HCT116 (cell line): ENCODE results near the gene PTBP3. TPM values are rescaled to one million over a fixed set of nuclear protein-coding genes. Genes with fewer than 3 reads are reported as not detected.

ENCODE experiments used
- ATAC-seq: fragments of 200-7000 bp; cut with Tn5 transposase; 2 replicates; pipeline ENCODE4 v1.9.1; 2020; ENCODE audit warnings: mild to moderate bottlenecking, moderate library complexity
- BruUV-seq: library from RNA; stranded (reverse); fragments of 400-500 nt; replicated peaks from 2 replicates; lab custom pipeline; 2021; lab: Mats Ljungman, UMichigan
- CTCF ChIA-PET: fragments of 300-600 bp; sonication (Branson Sonifier 250); formaldehyde crosslinking; loops from one replicate; lab custom pipeline; 2021; ENCODE audit warnings: antibody characterized with exemption; lab: Charles Lee
- POLR2A ChIA-PET: fragments of 300-600, 350-600 bp; sonication (Branson Sonifier 250); formaldehyde crosslinking; loops from one replicate; lab custom pipeline; 2021; ENCODE audit warnings: antibody characterized with exemption; lab: Charles Lee
- RAD21 ChIA-PET, 2 experiments: fragments of 300-600 bp; sonication (Branson Sonifier 250); formaldehyde crosslinking; loops; one replicate each; lab custom pipeline; 2023; ENCODE audit warnings: low total read pairs in 2 of 2; ENCODE audit not compliant: uncharacterized antibody in 2 of 2, unreplicated experiment in 2 of 2, low non-redundant PET in 1 of 2; lab: Charles Lee
- DNase-seq: peaks from one replicate; pipeline ENCODE4 v3.0.0-alpha.2; 2010; ENCODE audit warnings: low read depth, low spot score
- H2AFZ ChIP-seq: fragments of 200-600 bp; shearing (Covaris generic), sonication (generic); 2 replicates; pipeline ENCODE4 v1.6.1; 2017; ENCODE audit warnings: low read depth, mixed run types, mixed read lengths, antibody characterized with exemption, low read length; ENCODE audit not compliant: poor library complexity, severe bottlenecking
- H3K27ac ChIP-seq: 2 replicates; pipeline ENCODE4 v1.5.1; 2012; ENCODE audit warnings: low read depth, low read length
- H3K27me3 ChIP-seq: fragments of 200-600 bp; sonication (generic); 2 replicates; pipeline ENCODE4 v1.6.1; 2016; ENCODE audit warnings: mixed run types, low read length, mixed read lengths; ENCODE audit not compliant: insufficient read depth
- H3K36me3 ChIP-seq, 2 experiments: fragments of 200-500 bp in 1 of 2; fragments of 200-600 bp in 1 of 2; sonication (Bioruptor generic) in 1 of 2; sonication (generic) in 1 of 2; 2 replicates each; pipeline versions ENCODE4 v1.5.1 to v1.6.1; 2014 to 2016; ENCODE audit warnings: low read length in 2 of 2, inconsistent platforms in 1 of 2, mixed read lengths in 1 of 2, mixed run types in 1 of 2; ENCODE audit not compliant: insufficient read depth in 2 of 2, control insufficient read depth in 1 of 2
- H3K4me1 ChIP-seq, 2 experiments: fragments of 200-600 bp in 1 of 2; sonication (generic) in 1 of 2; 2 replicates each; pipeline versions ENCODE4 v1.5.1 to v1.6.1; 2012 to 2017; ENCODE audit warnings: low read length in 2 of 2, inconsistent platforms in 1 of 2, mild to moderate bottlenecking in 1 of 2, mixed read lengths in 1 of 2, mixed run types in 1 of 2, moderate library complexity in 1 of 2; ENCODE audit not compliant: insufficient read depth in 2 of 2, control insufficient read depth in 1 of 2
- H3K4me2 ChIP-seq: fragments of 200-600 bp; sonication (generic); 2 replicates; pipeline ENCODE4 v1.6.1; 2017; ENCODE audit warnings: mixed run types, low read length, mixed read lengths
- H3K4me3 ChIP-seq, 2 experiments: fragments of 200-600 bp in 1 of 2; sonication (generic) in 1 of 2; replicated peaks in 1 of 2; 2 replicates each; pipeline ENCODE4 v1.5.1; 2011 to 2016; ENCODE audit warnings: low read length in 2 of 2, control low read depth in 1 of 2, low read depth in 1 of 2, mild to moderate bottlenecking in 1 of 2, mixed read lengths in 1 of 2, mixed run types in 1 of 2
- H3K79me2 ChIP-seq: fragments of 200-600 bp; sonication (generic); 2 replicates; pipeline ENCODE4 v1.6.1; 2017; ENCODE audit warnings: mild to moderate bottlenecking, mixed run types, low read length, moderate library complexity, mixed read lengths; ENCODE audit not compliant: insufficient read depth
- H3K9ac ChIP-seq: fragments of 200-600 bp; sonication (generic); 2 replicates; pipeline ENCODE4 v1.6.1; 2016; ENCODE audit warnings: low read length, mixed read lengths
- H3K9me2 ChIP-seq: fragments of 200-600 bp; sonication (generic), shearing (Covaris generic); 2 replicates; pipeline ENCODE4 v1.6.1; 2017; ENCODE audit warnings: mixed run types, mild to moderate bottlenecking, moderate library complexity; ENCODE audit not compliant: insufficient read depth
- H3K9me3 ChIP-seq, 2 experiments: fragments of 200-500 bp in 1 of 2; fragments of 200-600 bp in 1 of 2; sonication (Bioruptor generic) in 1 of 2; sonication (generic) in 1 of 2; 2 replicates each; pipeline ENCODE4 v1.6.1; 2014 to 2017; ENCODE audit warnings: low read length in 2 of 2, mixed read lengths in 2 of 2, inconsistent platforms in 1 of 2, low read depth in 1 of 2, mild to moderate bottlenecking in 1 of 2, mixed run types in 1 of 2, moderate library complexity in 1 of 2; ENCODE audit not compliant: control insufficient read depth in 1 of 2, insufficient read depth in 1 of 2
- H4K20me1 ChIP-seq: fragments of 200-600 bp; sonication (generic), shearing (Covaris generic); 2 replicates; pipeline ENCODE4 v1.6.1; 2017; ENCODE audit warnings: mixed run types, mild to moderate bottlenecking, moderate library complexity; ENCODE audit not compliant: insufficient read depth
- CBX3 ChIP-seq: IDR thresholded peaks from 2 replicates; pipeline ENCODE4 v1.6.1; 2012; ENCODE audit warnings: low read depth
- EZH2 ChIP-seq: fragments of 200-600 bp; sonication (generic); IDR thresholded peaks from 2 replicates; pipeline ENCODE4 v1.6.1; 2017; ENCODE audit warnings: antibody characterized with exemption, mixed run types
- EZH2phosphoT487 ChIP-seq: fragments of 200-600 bp; IDR thresholded peaks from 2 replicates; pipeline ENCODE4 v1.6.1; 2018; ENCODE audit warnings: antibody characterized with exemption, borderline replicate concordance
- POLR2AphosphoS5 ChIP-seq: IDR thresholded peaks from 2 replicates; pipeline ENCODE4 v1.6.1; 2011; ENCODE audit warnings: mild to moderate bottlenecking, low read depth, low read length, moderate library complexity
- RAD21 ChIP-seq: IDR thresholded peaks from 2 replicates; pipeline ENCODE4 v1.6.1; 2012; ENCODE audit warnings: low read depth, mild to moderate bottlenecking
- SRF ChIP-seq: IDR thresholded peaks from 2 replicates; pipeline ENCODE4 v1.6.1; 2012; ENCODE audit warnings: low read depth
- TCF7L2 ChIP-seq: IDR thresholded peaks from 2 replicates; pipeline ENCODE4 v1.7.0; 2011; ENCODE audit warnings: borderline replicate concordance, inconsistent platforms; ENCODE audit not compliant: insufficient read depth, insufficient read length; ENCODE audit errors: extremely low read depth
- intact Hi-C: fragments of 100-400 bp; cut with micrococcal nuclease; formaldehyde crosslinking; loops from 2 replicates; pipeline ENCODE4 v1.10.0; 2022
- total RNA-seq: library from RNA; stranded (reverse); gene quantifications from one replicate; pipeline ENCODE4 v1.2.1, GENCODE V29; 2021; ENCODE audit not compliant: unreplicated experiment
- TF ChIP-seq, protein P1 (sequence below): IDR thresholded peaks from 2 replicates; pipeline ENCODE4 v1.6.1; 2011; ENCODE audit warnings: mild to moderate bottlenecking, low read length, moderate library complexity; ENCODE audit not compliant: insufficient replicate concordance; ENCODE audit errors: extremely low read depth
- TF ChIP-seq, protein P2 (sequence below): IDR thresholded peaks from 2 replicates; pipeline ENCODE4 v1.6.1; 2012

PTBP3 gene
- total RNA-seq, 1 experiment from 2014 or later: 102 TPM

DNA sequence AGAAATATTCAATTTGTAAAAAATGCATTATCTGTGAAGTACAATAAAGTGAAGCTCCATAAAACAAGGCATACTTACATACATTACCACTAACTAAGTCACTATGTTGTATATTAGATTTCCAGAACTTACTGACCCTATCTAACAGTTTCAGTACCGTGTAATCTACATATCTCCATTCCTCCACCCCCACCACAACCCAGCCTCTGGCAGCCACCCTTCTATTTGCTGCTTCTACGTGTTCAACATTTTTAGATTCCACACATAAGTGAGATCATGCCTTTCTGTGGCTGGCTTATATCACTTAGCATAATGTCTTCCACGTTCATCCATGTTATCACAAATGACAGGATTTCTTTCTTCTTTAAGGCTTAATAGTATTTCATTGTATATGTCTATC lies 31.3 kb upstream of the PTBP3 start:
- Histone ChIP-seq H3K4me1 (peaks cover 7 to 10% of the 10 kb centered on the region in 2 experiments; a peak in 3 of 4 replicates), H3K9me2 (no peaks in the 10 kb centered on the region), H3K79me2 (no peaks in the 10 kb centered on the region), H3K9ac (no peak overlapping the region), H3K4me2 (no peak overlapping the region), H3K27me3 (no peaks in the 10 kb centered on the region), H4K20me1 (no peaks in the 10 kb centered on the region), H3K27ac (no peak overlapping the region), H3K36me3 (no peaks in the 10 kb centered on the region), H3K4me3 (no peak overlapping the region), H3K9me3 (no peaks in the 10 kb centered on the region), H2AFZ (no peak overlapping the region)
- RAD21 ChIA-PET: no interaction called here
- intact Hi-C loops: loop anchor here (5.0 to 10.0 kb wide), 2 partner anchors 267 to 600 kb away; no protein-coding TSS in a partner anchor
- CTCF ChIA-PET: interaction anchor here (1.3 kb wide), 1 partner anchor 252 kb away, joined by 4 read pairs; no protein-coding TSS in a partner anchor
- ATAC-seq (no peak), DNase-seq (no peak)
- BruUV-seq: no TSS peak
- TF ChIP-seq TCF7L2: no peak
- TF ChIP-seq, protein P1, sequence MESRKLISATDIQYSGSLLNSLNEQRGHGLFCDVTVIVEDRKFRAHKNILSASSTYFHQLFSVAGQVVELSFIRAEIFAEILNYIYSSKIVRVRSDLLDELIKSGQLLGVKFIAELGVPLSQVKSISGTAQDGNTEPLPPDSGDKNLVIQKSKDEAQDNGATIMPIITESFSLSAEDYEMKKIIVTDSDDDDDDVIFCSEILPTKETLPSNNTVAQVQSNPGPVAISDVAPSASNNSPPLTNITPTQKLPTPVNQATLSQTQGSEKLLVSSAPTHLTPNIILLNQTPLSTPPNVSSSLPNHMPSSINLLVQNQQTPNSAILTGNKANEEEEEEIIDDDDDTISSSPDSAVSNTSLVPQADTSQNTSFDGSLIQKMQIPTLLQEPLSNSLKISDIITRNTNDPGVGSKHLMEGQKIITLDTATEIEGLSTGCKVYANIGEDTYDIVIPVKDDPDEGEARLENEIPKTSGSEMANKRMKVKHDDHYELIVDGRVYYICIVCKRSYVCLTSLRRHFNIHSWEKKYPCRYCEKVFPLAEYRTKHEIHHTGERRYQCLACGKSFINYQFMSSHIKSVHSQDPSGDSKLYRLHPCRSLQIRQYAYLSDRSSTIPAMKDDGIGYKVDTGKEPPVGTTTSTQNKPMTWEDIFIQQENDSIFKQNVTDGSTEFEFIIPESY: no peak
- TF ChIP-seq CBX3: no peak
- TF ChIP-seq, protein P2, sequence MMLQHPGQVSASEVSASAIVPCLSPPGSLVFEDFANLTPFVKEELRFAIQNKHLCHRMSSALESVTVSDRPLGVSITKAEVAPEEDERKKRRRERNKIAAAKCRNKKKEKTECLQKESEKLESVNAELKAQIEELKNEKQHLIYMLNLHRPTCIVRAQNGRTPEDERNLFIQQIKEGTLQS: no peak
- TF ChIP-seq SRF: no peak
- no peak for TF ChIP-seq EZH2
- TF ChIP-seq POLR2AphosphoS5: no peak
- no peak for TF ChIP-seq RAD21
- no peak for TF ChIP-seq EZH2phosphoT487
- POLR2A ChIA-PET: no interaction called here
